ENCODE results near the gene C1GALT1.
"Not testable (repeated sequence)": the region's sequence is repeated elsewhere in the genome, so short reads cannot be mapped to it uniquely, and the experiment has no call there.

Gene C1GALT1

GRCh38 chr7:7180725-7181449, 1.5 kb upstream of the C1GALT1 start:
- ATAC-seq (no peak), DNase-seq (no peak)
- Mint-ChIP-seq H3K4me1 (peaks cover 22% of the 10 kb centered on the region), H3K36me3 (ENCODE audit: low read depth) (no peaks in the 10 kb centered on the region), H3K27ac (peak overlapping the region; percentile 98), H3K4me3 (peak overlapping the region; percentile 97), H3K9me3 (no peaks in the 10 kb centered on the region), H3K27me3 (no peaks in the 10 kb centered on the region)

- ATAC-seq: peak; percentile 35
- H3K4me1 Mint-ChIP-seq: peaks cover 18% of the 10 kb centered on the region
- peak; percentile 22 for DNase-seq
- H3K9me3 Mint-ChIP-seq: no peaks in the 10 kb centered on the region
- no peaks in the 10 kb centered on the region for H3K27me3 Mint-ChIP-seq
- no peaks in the 10 kb centered on the region for H3K36me3 Mint-ChIP-seq (ENCODE audit: low read depth)
- peak overlapping the region; percentile 98 for H3K27ac Mint-ChIP-seq
- peak overlapping the region; percentile 97 for H3K4me3 Mint-ChIP-seq
These were observed 707 bp upstream of the C1GALT1 start for GRCh38 chr7:7181519-7182155.

- peak overlapping the region; percentile 97 for H3K4me3 Mint-ChIP-seq
- ATAC-seq (peak; percentile 17), DNase-seq (peak; percentile 56)
- peak overlapping the region; percentile 83 for H3K27ac Mint-ChIP-seq
- no peaks in the 10 kb centered on the region for H3K9me3 Mint-ChIP-seq
- H3K4me1 Mint-ChIP-seq: peaks cover 8% of the 10 kb centered on the region
- no peaks in the 10 kb centered on the region for H3K27me3 Mint-ChIP-seq
- no peaks in the 10 kb centered on the region for H3K36me3 Mint-ChIP-seq (ENCODE audit: low read depth)
These were observed 905 bp downstream of the C1GALT1 start for GRCh38 chr7:7183061-7183837.

- peaks cover 12% of the 10 kb centered on the region for H3K4me1 Mint-ChIP-seq
- no peak for DNase-seq
- no peak for ATAC-seq
- H3K27me3 Mint-ChIP-seq: no peaks in the 10 kb centered on the region
- peak overlapping the region; percentile 97 for H3K4me3 Mint-ChIP-seq
- no peaks in the 10 kb centered on the region for H3K9me3 Mint-ChIP-seq
- peak overlapping the region; percentile 83 for H3K27ac Mint-ChIP-seq
- no peaks in the 10 kb centered on the region for H3K36me3 Mint-ChIP-seq (ENCODE audit: low read depth)
These were observed 1.6 kb downstream of the C1GALT1 start for GRCh38 chr7:7183838-7184463.

- DNase-seq (no peak), ATAC-seq (no peak)
- H3K27me3 Mint-ChIP-seq: no peaks in the 10 kb centered on the region
- H3K36me3 Mint-ChIP-seq (ENCODE audit: low read depth): peaks cover 3% of the 10 kb centered on the region
- peaks cover 21% of the 10 kb centered on the region for H3K4me1 Mint-ChIP-seq
- no peak overlapping the region for H3K27ac Mint-ChIP-seq
- peak overlapping the region; percentile 97 for H3K4me3 Mint-ChIP-seq
- no peaks in the 10 kb centered on the region for H3K9me3 Mint-ChIP-seq
These were observed 3.1 kb downstream of the C1GALT1 start for GRCh38 chr7:7185371-7185989.

- Mint-ChIP-seq H3K9me3 (peaks cover 7% of the 10 kb centered on the region), H3K27me3 (no peaks in the 10 kb centered on the region), H3K27ac (no peak overlapping the region), H3K4me3 (no peak overlapping the region), H3K36me3 (ENCODE audit: low read depth) (peaks cover 25% of the 10 kb centered on the region), H3K4me1 (peaks cover 28% of the 10 kb centered on the region)
- no peak for DNase-seq
- ATAC-seq: peak; percentile 55
These were observed 5.7 kb downstream of the C1GALT1 start for GRCh38 chr7:7188091-7188490.

GRCh38 chr7:7188742-7189141, 6.4 kb downstream of the C1GALT1 start:
- peaks cover 8% of the 10 kb centered on the region for H3K9me3 Mint-ChIP-seq
- H3K4me1 Mint-ChIP-seq: peaks cover 34% of the 10 kb centered on the region
- no peak for DNase-seq
- H3K4me3 Mint-ChIP-seq: no peak overlapping the region
- H3K27me3 Mint-ChIP-seq: no peaks in the 10 kb centered on the region
- H3K36me3 Mint-ChIP-seq (ENCODE audit: low read depth): peaks cover 25% of the 10 kb centered on the region
- ATAC-seq: no peak
- H3K27ac Mint-ChIP-seq: no peak overlapping the region

- no peak overlapping the region for H3K27ac Mint-ChIP-seq
- H3K4me3 Mint-ChIP-seq: no peak overlapping the region
- H3K9me3 Mint-ChIP-seq: peaks cover 8% of the 10 kb centered on the region
- H3K36me3 Mint-ChIP-seq (ENCODE audit: low read depth): peaks cover 25% of the 10 kb centered on the region
- DNase-seq (no peak), ATAC-seq (no peak)
- H3K4me1 Mint-ChIP-seq: peaks cover 48% of the 10 kb centered on the region
- no peaks in the 10 kb centered on the region for H3K27me3 Mint-ChIP-seq
These were observed 7.8 kb downstream of the C1GALT1 start for GRCh38 chr7:7190142-7190541.

GRCh38 chr7:7191137-7191536, 8.8 kb downstream of the C1GALT1 start:
- Mint-ChIP-seq H3K27ac (no peak overlapping the region), H3K4me1 (peaks cover 56% of the 10 kb centered on the region), H3K9me3 (peaks cover 8% of the 10 kb centered on the region), H3K4me3 (no peak overlapping the region), H3K36me3 (ENCODE audit: low read depth) (peaks cover 25% of the 10 kb centered on the region), H3K27me3 (no peaks in the 10 kb centered on the region)
- ATAC-seq: no peak
- no peak for DNase-seq

- not testable (repeated sequence) for ATAC-seq, H3K9me3 Mint-ChIP-seq, H3K27me3 Mint-ChIP-seq, DNase-seq
- Mint-ChIP-seq H3K4me3 (peak overlapping the region; percentile 6), H3K4me1 (peaks cover 66% of the 10 kb centered on the region), H3K36me3 (ENCODE audit: low read depth) (peaks cover 30% of the 10 kb centered on the region), H3K27ac (peak overlapping the region; percentile 27)
These were observed 10.7 kb downstream of the C1GALT1 start for GRCh38 chr7:7192798-7193788.

GRCh38 chr7:7199592-7199991, 17.2 kb downstream of the C1GALT1 start:
- Mint-ChIP-seq H3K4me1 (peaks cover 84% of the 10 kb centered on the region), H3K36me3 (ENCODE audit: low read depth) (peaks cover 17% of the 10 kb centered on the region)
- not testable (repeated sequence) for H3K4me3 Mint-ChIP-seq, H3K27me3 Mint-ChIP-seq, DNase-seq, H3K9me3 Mint-ChIP-seq, ATAC-seq, H3K27ac Mint-ChIP-seq

- not testable (repeated sequence) for H3K9me3 Mint-ChIP-seq, DNase-seq, H3K27me3 Mint-ChIP-seq, H3K27ac Mint-ChIP-seq
- H3K36me3 Mint-ChIP-seq (ENCODE audit: low read depth): peaks cover 17% of the 10 kb centered on the region
- H3K4me1 Mint-ChIP-seq: peaks cover 84% of the 10 kb centered on the region
- H3K4me3 Mint-ChIP-seq: peak overlapping the region; percentile 8
- ATAC-seq: peak; percentile 52
These were observed 17.9 kb downstream of the C1GALT1 start for GRCh38 chr7:7200255-7200654.

All from activated naive CD8-positive, alpha-beta T cell treated with anti-CD3 and anti-CD28 coated beads, Interleukin-2, amount 50 U/mL, for 24 hours (primary cell).